Measurements from ENCODE around the gene IGFALS.

GRCh38 chr16:1790261-1790610 is 3.3 kb downstream of the IGFALS start:
- TF ChIP-seq CTCF (IDR thresholded peaks at IDR 0.05; ENCODE audit: low read length) (no peak), EZH2phosphoT487 (IDR thresholded peaks at IDR 0.05; ENCODE audit: low read length) (no peak), EZH2 (optimal IDR thresholded peaks at IDR 0.05; ENCODE audit: low read depth, low read length) (no peak)

Measured in MM.1S (cell line).